LoVo (cell line): ENCODE measurements around the gene NISCH.

ENCODE experiments used
- DNase-seq: peaks from one replicate; pipeline ENCODE4 v3.0.0-alpha.2; 2016; ENCODE audit warnings: low spot score

The NISCH gene

DNA sequence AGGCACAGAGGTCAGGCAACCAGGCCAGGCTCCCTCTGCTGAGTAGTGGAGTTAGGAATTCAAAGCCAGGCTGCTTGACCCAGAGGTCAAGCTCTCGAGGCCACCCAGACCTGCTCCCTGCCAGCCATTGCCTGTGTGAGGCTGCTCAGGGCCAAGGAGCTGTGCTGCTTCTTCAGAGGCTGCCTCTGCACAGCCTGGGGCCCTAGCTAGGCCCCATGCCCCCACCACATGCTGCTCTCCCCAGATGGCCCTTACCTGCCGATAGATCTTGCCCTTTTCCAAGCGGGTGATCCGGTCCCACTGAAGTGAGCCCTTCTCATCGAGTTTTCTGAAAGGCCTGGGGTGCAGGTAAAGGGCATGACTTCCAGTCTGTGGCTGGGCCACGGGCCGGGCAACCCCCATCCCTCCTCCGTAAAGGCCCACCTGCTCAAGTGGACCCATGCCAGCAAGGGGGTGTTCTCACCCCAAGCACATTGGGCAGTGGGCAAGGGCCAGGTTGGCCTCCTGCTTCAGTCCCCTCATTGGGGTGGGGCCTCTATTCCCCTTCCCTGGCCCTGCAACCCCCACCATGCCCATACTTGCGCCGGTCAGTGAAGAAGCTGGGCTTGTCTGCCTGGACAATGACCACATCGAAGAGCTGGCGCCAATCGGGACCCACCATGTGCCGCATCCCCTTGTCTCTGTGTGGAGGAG lies 71.8 kb downstream of the NISCH start:
- no peak for DNase-seq

DNA sequence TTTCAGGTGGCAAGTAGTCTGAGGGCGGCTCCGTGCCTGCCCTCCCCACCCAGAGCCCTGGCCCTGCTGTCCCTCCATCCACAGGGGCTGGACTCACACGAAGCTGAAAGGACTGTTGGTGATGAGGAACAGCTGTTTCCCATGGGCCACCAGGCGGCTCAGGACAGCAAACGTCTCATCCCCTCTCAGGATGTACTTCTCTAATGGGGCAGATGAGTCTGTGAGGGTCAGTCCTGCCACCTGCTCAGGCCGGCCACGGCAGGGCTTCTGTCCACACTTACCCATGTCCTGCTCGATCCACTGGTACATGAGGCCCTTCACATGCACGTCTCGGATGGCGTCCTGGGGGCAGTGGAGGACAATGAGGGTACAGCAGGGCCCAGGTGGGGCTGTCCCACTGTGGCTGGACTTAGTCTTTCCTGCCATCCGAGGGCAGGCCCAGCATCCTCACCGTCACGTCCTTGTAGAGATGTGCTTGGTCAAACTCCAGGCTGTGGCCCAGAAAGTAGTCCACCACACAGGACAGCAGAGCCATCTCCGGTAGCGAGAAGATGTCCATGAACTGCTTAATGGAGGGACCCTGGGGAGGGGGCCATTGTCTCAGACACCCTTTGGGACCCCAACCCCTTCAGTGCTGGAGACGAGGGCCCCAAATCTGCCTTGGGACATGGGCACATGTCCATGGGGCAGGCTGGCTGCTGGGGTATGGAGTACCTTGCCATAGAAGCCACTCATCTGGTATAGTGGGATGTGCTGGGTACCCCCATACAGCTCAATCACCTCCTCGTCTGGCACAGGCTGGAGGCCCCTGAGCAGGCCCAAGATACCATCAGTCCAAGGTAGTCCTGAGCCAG lies 72.6 kb downstream of the NISCH start:
- no peak for DNase-seq

DNA sequence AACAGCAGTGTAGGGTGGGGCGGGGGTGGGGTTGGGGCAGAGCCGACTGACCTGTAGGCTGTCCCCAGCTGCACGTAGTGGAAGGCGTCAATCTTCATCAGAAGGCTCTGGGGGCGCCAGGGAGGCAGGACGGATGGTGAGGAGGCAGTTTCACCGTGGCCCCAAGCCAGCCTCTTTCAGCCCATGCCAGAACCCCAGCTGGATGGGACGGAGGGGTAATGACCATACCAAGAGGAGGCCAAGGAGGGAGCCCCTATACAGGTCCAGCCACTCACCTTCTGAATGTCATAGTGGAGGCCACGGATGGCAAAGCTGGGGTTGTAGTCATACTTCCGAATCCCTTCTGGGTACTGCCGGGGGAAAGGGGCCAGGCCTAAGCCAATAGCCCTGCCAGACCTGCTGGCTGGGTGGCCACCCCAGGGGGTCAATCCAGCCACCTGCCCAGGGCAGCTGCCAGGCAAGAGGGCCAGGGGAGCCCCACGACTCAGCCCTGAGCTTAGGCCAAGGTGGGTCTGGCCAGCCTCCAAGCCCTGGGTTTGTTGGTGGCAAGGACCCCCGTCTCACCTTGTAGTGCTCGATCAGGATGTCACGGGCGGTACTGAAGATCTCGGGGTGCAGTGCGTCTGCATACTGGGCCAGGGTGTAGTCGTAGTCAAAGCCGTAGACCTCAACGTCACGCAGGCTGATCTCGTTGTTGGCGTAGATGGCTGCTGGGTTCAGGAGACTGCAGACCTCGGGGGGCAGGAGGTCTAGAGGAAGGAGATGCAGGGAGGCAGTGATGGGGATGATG lies 73.4 kb downstream of the NISCH start:
- no peak for DNase-seq

DNA sequence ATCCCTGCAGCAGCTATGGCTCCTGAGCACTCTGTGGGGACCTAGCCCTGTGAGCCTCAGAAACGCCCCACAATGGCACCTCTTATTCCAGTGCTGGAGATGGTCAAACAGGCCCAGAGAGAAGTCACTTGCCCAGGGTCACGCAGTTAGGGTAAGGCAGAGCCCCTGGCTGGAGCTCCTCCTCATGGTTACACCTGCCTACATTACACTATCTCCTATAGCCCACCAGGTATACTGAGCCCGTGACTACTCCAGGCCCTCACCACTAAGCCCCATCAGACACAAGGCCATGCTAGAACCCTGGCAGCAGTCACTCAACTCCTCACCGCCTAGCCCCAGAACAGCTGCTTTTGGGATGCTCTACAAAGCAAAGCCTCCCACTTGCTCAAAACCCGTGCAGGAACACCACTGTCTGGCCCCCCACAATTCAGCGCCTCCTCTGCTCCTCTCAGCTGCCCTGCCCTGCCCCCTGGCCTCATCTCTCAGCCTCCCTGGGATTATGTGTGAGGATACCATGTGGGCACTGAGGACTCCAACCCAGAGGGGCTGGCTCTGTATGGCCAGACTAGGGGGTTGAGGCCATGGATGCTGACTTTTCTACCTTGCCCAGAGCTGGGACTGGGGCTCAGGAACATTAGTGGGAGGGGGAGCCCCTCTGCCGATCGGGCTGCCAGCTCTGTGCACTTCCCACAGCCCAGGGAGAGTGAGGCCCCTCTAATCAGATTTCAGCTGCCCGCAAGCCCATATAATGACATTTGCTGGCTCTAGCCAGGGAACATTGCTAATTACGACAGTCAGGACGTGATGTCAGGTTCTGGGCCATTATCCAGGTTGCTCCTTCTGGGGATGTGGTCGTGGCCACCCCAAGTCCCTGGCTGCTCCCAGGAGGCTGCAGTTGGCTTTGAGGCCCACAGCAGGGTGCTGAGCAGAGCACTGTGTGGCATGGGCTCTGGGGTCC lies 74.3 kb downstream of the NISCH start:
- no peak for DNase-seq

DNA sequence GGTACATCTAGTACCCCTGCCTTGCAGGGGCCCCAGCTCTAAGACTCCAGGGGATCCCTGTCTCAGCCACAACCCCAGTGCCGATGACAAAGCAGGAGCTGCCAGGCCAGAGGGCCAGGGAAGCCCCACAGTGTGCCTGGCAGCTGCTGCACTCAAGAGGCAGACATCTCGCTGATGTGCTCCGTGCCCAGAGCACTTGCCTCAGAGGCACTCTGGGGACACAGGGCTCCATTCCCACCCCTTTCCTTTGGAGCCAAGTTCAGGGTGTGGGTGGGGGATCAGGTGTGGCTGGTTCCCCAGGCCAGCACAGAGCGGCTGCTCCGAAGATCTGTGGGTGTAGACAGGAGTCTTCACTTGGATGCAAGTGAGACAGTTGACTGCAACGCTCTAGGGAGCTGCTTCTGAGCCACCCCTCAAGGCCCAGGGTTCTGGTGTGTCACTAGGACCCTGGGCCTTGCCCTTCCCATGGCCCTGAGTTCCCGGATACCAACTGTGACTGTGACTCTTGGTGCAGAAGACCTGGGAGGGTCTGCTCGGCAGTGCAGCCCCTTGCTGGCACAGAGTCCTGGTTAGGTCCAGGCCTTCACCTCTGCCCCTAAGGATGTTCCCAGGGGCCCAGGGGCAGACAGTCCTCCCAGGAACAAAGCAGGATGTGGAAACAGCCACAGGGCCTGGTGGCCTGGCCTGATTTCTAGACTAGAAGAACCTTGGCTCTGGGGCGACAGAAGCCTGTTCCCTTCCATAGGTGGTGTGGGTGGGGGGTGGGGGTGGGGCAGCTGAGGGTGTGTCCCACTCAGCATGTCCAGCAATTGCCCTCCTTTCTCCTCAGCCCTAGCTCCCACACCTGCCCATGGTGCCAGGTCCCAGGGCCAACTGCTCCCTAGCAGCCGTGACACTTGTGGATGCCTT lies 75.8 kb downstream of the NISCH start:
- no peak for DNase-seq

DNA sequence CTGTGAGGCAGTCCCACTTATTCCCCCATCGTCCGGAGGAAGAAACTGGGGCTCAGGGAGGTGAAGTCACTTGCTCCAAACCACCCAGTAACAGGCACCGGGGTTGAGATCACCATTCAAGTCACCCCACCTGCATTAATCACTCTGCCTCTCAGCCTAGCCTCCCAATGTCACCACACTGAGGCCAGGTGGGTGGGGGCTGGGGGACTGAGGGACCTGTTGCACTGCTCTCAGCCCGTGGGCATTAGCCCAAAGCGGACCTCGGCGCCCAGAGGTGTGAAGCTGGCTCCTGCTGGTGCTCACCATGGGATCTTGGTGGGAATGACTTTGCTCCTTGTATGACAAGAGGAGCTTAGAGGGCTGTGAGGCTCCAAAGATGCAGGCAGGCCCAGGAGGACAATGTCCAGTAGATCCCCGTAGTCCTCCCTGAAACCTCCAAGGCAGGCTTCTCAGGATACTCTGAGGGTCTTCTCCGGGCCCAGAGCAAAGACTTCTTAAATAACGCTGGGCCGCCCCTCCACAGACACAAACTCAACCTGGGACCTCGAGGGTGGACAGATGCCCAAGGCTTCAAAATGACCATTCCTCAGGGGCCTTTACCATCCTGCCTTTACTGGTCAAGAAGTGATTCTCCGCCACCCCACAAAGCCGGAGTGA lies 76.6 kb downstream of the NISCH start:
- no peak for DNase-seq

DNA sequence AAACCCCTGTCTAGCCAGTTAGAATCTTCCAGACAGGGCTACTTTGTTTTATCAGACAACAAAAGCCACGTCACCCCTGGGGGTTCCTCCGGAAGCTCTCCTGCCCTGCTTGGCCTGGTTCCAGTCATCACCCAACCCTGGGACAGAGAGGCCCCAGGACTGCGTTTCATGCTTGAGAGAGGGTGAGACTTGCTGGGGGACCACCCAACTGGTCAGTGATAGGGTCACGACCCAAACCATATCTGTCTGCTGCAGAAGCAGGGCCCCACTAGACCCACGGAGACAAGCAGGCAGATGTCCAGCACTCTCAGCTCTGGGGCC lies 77.1 kb downstream of the NISCH start:
- peak; percentile 9 for DNase-seq

DNA sequence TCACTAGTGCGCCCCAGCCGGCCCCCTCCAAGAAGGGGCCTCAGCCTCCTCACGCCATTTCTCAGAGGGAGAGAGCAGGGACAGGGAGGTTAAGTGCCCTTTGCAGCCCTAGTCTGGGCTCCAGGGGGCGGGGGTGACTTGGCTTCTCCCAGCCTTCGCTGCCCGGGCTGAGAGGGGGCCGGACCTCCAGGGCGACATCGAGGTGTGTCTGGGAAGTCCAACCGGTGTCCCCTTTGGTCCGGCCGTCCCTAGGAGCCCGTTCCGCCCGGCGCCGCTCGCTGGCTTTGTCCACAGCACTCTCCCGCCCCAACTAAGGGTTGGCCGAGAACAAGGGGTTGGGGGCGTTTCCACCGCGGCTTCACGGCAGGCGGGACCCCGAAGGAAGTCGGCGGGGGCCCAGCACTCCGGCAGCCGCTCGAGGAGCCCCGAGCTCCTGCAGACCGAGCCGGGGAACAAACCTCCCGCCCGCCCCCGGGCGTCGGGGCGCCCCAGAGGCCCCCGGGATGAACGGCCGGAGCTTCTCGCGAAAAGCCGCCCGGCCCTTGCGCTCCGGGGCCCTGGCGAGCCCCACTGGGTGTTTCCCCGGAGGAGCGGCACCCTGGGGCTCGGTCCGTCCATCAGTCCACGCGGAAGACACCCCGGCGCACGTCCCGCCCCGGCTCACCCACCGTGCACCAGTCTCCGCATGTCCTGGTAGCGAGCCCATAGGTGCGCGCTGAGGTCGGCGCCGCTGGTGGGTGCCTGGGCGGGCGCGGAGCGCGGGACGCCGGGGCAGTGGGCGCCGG lies 77.6 kb downstream of the NISCH start:
- DNase-seq = peak; percentile 6

DNA sequence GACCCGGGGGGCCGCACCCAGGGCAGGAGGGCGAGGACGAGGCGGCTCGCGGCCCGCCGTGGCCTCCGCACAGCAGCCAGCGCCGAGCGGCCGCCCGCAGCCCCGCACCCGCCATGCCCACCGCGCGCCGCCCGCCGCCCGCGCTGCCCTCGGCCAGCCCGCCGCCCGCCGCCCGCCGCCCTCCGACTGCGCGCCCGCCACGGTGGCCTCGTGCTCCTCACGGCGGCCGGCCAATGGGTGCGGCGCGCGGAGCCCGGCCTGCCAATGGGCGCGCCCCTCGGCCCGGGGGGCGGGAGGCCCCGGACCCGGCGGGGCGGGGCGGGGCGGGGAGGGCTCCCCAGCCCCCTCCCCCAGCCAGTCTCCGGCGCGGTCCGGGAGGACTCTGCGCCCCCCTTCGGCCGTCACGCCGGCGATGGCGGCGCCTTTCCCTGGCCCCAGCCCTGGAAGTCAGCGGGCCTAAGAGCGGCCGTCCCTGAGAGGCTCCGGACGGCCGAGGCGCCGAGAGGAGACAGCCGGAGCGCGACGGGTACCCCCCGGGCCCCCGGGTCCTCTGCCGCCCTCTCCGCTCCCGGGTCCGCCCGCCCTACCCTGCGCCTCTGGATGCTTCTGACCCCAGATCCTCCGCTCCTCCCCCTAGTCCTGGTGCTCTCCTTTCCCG lies 78.3 kb downstream of the NISCH start, which contains the start of gene NT5DC2:
Gene NT5DC2 (minus strand): TSS at position 235 of the 658 bp plus-strand sequence. CDS start 120 bp downstream, at position 115.
- DNase-seq = peak; percentile 76

DNA sequence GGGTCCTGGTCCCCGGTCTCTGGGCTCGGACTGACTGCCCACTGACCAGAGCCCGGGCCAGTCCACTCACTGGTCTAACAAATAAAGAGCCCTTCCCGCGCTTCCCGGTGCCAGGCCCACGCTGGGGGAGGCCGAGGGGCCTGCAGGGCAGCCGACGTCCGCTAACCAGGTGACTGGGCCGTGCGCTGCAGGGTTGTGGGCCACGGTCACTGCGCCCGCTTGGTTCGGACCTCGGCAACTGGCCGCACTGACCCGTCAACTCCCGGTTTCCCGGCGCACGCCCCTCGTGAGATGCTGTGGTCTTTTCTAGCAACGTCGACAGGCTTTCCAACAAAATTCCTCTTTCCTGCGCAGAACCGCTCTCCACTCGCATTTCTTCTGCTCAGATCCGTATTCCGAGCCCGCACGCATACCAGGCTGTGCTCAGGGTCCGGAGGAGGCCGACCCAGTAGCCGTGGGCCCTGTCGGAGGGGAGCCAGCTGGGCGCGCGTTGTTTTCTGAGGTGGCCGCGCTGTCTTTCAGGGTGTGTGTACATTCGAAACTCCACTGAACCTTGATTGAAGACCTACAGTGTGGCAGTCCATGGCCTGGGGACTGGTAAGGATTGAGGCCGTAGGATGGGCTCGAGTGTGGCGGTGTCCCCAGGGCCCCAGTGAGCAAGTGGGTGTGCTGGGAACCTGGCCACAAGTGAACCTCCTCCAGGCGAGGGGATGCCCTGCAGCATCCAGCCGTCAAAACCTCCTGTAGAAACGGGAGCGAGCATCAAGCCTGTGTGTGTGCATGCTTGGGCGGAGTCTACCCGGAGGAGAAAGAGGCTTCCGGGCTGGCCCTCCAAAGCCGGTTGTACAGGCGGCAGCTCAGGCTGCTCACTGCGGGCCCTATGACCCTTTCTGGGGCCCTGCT lies 79.1 kb downstream of the NISCH start:
- DNase-seq = no peak

DNA sequence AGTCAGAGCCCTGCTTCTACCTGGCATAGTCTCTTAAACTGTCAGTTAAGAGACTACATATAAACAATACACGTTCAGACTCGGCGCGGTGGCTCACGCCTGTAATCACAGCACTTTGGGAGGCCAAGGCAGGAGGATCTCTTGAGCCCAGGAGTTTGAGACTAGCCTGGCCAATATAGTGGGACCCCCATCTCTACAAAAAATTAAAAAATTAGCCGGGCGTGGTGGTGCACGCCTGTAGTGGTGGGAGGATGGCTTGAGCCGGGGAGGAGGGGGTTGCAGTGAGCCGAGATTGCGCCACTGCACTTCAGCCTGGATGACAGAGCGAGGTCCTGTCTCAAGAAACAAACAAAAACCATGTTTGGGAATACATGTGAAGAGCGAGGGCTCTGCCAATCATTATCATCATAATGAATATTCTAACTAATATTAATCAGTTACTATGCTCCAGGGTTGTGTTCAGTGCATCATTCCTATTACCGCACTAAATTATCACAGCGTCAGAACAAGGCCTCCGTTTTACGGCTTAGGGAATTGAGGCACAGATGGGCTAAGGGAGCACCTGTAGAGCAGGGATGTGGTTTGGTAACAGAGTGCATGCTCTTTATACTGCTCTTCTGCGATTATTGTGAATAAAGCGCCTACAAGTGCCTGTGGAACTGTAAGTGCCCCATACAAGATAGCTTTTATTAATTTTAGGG lies 80.2 kb downstream of the NISCH start:
- no peak for DNase-seq

DNA sequence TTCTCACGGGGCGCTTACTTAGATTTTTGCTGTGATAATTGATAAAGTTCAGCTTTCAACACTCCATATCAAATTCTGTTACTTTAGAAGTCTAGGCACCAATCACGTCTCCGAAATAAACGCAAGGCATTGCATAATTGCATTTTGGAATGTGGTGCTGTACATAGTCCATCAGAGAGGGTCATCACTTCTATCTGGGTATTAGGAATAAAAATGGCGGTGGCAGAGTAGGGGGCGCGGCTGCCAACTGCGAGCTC lies 80.6 kb downstream of the NISCH start:
- no peak for DNase-seq

DNA sequence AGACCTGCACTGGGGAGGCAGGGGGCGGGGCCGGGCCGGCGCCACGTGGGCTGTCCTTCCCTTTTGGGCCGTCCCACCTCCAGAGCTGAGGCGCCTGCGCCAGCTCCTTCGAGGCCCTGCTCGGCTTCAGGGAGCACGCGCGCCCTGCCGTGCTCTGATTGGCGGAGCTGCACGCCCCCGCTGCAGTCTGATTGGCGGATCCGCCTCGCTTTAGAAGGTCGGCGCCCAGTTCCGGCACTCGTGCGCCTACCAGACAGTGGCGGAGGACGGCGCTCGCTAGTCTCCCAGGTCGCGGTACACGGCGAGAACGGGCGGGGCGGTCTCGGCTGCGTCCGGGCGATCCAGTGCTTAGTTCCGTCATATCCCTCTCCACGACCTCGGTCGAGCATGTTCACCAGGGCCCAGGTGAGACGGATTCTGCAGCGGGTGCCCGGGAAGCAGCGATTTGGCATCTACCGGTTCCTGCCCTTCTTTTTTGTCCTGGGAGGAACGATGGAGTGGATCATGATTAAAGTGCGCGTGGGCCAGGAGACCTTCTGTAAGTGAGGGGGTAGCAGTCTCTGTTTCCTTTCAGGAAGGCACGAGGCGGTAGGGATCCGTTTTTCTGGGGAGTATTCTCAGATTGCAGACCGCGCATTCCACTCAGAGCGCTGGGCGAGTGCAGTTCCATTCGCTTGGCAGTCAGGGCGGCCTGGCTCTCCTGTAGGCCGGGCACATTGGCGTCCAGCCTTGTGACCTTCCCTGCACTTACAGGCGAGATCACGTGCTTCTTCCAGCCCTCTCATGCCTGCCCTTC lies 81.2 kb downstream of the NISCH start, which contains the start of gene UQCC5:
Gene UQCC5 (plus strand): TSS at position 237 of the 796 bp plus-strand sequence. CDS start 151 bp downstream, at position 388.
- DNase-seq = peak; percentile 98

DNA sequence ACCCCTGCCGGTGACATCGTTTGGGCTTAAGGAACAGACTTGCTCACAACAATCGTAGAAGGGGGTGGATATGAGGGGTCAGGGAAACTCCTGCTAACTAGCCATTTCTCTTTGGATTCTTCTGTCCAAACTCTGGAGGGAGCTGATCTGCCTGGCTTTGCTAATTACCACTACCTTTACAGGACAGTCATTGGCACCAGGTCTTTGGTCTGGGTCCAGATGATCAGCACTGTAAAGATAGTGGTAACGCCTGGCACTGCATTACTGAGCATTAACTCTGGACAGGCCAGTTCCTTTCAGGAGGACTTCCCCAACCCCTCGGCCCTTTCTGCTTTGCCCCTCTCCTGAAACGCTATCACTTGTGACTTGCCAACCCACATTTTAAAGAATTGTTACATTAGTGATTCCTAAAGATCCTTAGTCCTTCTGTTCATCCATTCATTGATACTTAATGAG lies 81.8 kb downstream of the NISCH start:
- no peak for DNase-seq

DNA sequence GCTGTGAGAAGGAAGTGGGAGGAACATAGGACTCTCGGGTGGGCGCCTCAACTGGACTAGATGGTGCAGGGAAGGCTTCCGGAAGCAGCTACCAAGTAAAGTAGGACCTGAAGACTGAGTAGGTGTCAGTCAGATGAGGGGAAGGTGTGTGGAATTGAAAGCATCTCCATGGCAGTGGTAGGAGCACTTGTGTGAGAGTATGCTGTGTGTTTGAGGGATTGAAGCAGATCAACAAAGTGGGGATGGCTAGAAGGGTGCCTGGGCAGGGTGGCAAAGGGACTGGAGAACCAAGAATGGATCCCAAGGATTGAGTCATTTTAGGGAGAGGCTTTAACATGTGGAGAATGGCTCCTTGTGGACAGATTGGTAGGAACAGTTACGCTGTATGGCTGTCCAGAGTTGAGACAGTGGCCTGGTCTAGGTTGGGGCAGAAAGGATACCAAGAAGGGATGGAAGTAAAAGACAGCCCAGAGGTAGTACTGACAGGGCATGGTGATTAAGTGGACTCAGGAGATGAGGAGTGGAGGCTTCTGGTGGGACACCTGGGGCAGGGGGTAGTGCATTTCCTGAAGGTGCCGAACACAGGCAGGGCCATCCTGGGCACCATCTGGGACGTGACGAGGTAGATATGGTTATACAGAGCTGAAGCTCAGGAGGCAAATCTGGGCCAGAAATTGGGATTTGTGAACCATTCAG lies 82.5 kb downstream of the NISCH start:
- DNase-seq = no peak
